ENCODE data around the gene GNPNAT1. TPM values are rescaled to one million over a fixed set of nuclear protein-coding genes. Genes with fewer than 3 reads are reported as not detected.

GNPNAT1 gene
- total RNA-seq, 1 donor from 2014 or later, result 11.5 TPM

- TF ChIP-seq CTCF (IDR thresholded peaks at IDR 0.05), result no peak
- TF ChIP-seq POLR2A (IDR thresholded peaks at IDR 0.05), result no peak
- no peak for TF ChIP-seq POLR2AphosphoS5 (IDR thresholded peaks at IDR 0.05; ENCODE audit: insufficient read depth in 1 of 2, low read depth in 1 of 2)
- Histone ChIP-seq H3K27ac (no peak overlapping the region), H3K4me1 (no peaks in the 10 kb centered on the region), H3K36me3 (no peaks in the 10 kb centered on the region), H3K4me3 (no peak overlapping the region), H3K27me3 (no peaks in the 10 kb centered on the region), H3K9me3 (no peaks in the 10 kb centered on the region)
- intact Hi-C loops (cut with DNase I), result no loop called here
- DNase-seq (ENCODE audit: extremely low spot score in 2 of 2), result no peak
These were observed 11.2 kb upstream of the GNPNAT1 start for GRCh38 chr14:52802597-52802996.

- intact Hi-C loops (cut with DNase I), result no loop called here
These were observed 9.8 kb upstream of the GNPNAT1 start for GRCh38 chr14:52801014-52801712.

GRCh38 chr14:52798826-52799225, 7.4 kb upstream of the GNPNAT1 start:
- DNase-seq (ENCODE audit: extremely low spot score in 2 of 2), result no peak
- no peaks in the 10 kb centered on the region for H3K36me3 ChIP-seq
- intact Hi-C loops (cut with DNase I), result no loop called here
- TF ChIP-seq POLR2AphosphoS5 (IDR thresholded peaks at IDR 0.05; ENCODE audit: insufficient read depth in 1 of 2, low read depth in 1 of 2), result no peak
- no peak for TF ChIP-seq CTCF (IDR thresholded peaks at IDR 0.05)
- TF ChIP-seq POLR2A (IDR thresholded peaks at IDR 0.05), result no peak
- H3K27me3 ChIP-seq, result no peaks in the 10 kb centered on the region
- no peaks in the 10 kb centered on the region for H3K4me1 ChIP-seq
- H3K27ac ChIP-seq, result no peak overlapping the region
- no peaks in the 10 kb centered on the region for H3K9me3 ChIP-seq
- no peak overlapping the region for H3K4me3 ChIP-seq

More at GRCh38 chr14:52801014-52801712, 9.8 kb upstream of the GNPNAT1 start:
- Histone ChIP-seq H3K4me1 (no peaks in the 10 kb centered on the region), H3K36me3 (no peaks in the 10 kb centered on the region), H3K9me3 (no peaks in the 10 kb centered on the region), H3K4me3 (no peak overlapping the region), H3K27ac (peak overlapping the region; percentile 18), H3K27me3 (no peaks in the 10 kb centered on the region)
- TF ChIP-seq CTCF (IDR thresholded peaks at IDR 0.05) (no peak), POLR2AphosphoS5 (IDR thresholded peaks at IDR 0.05; ENCODE audit: insufficient read depth in 1 of 2, low read depth in 1 of 2) (no peak), POLR2A (IDR thresholded peaks at IDR 0.05) (no peak)
- no peak for DNase-seq (ENCODE audit: extremely low spot score in 2 of 2)

- H3K27ac ChIP-seq, result no peak overlapping the region
- no peak for DNase-seq (ENCODE audit: extremely low spot score in 2 of 2)
- no peaks in the 10 kb centered on the region for H3K4me1 ChIP-seq
- no peaks in the 10 kb centered on the region for H3K36me3 ChIP-seq
- TF ChIP-seq CTCF (IDR thresholded peaks at IDR 0.05) (no peak), POLR2AphosphoS5 (IDR thresholded peaks at IDR 0.05; ENCODE audit: insufficient read depth in 1 of 2, low read depth in 1 of 2) (no peak), POLR2A (IDR thresholded peaks at IDR 0.05) (no peak)
- H3K4me3 ChIP-seq, result no peak overlapping the region
- no peaks in the 10 kb centered on the region for H3K9me3 ChIP-seq
- no peaks in the 10 kb centered on the region for H3K27me3 ChIP-seq
- intact Hi-C loops (cut with DNase I), result no loop called here
These were observed 6.2 kb upstream of the GNPNAT1 start for GRCh38 chr14:52797653-52798052.

- Histone ChIP-seq H3K9me3 (no peaks in the 10 kb centered on the region), H3K36me3 (no peaks in the 10 kb centered on the region), H3K27me3 (no peaks in the 10 kb centered on the region), H3K27ac (no peak overlapping the region), H3K4me3 (no peak overlapping the region), H3K4me1 (peaks cover 16% of the 10 kb centered on the region)
- intact Hi-C loops (cut with DNase I), result no loop called here
- TF ChIP-seq POLR2A (IDR thresholded peaks at IDR 0.05) (no peak), POLR2AphosphoS5 (IDR thresholded peaks at IDR 0.05; ENCODE audit: insufficient read depth in 1 of 2, low read depth in 1 of 2) (no peak), CTCF (IDR thresholded peaks at IDR 0.05) (no peak)
- no peak for DNase-seq (ENCODE audit: extremely low spot score in 2 of 2)
These were observed 1.7 kb upstream of the GNPNAT1 start for GRCh38 chr14:52793061-52793460.
